Activated CD4-positive, alpha-beta T cell treated with anti-CD3 and anti-CD28 coated beads, Interleukin-10, Interleukin-2, amounts not matched to agents 100 ng/mL and 50 ng/mL, durations not matched to agents 16 hours and 8 hours (primary cell): ENCODE measurements around the gene REL.
"Not testable (repeated sequence)": the region's sequence is repeated elsewhere in the genome, so short reads cannot be mapped to it uniquely, and the experiment has no call there.

Experiments used
- DNase-seq: peaks from one replicate; pipeline ENCODE4 v3.0.0-alpha.2; 2020

The REL gene

GRCh38 chr2:60868589-60869273 is 12.6 kb upstream of the REL start:
- DNase-seq = no peak

- peak; percentile 59 for DNase-seq
These were observed 8.9 kb upstream of the REL start for GRCh38 chr2:60872510-60872928.

GRCh38 chr2:60873381-60873780 is 8.0 kb upstream of the REL start:
- peak; percentile 23 for DNase-seq

- DNase-seq = no peak
These were observed 5.9 kb upstream of the REL start for GRCh38 chr2:60875520-60875919.

DNA sequence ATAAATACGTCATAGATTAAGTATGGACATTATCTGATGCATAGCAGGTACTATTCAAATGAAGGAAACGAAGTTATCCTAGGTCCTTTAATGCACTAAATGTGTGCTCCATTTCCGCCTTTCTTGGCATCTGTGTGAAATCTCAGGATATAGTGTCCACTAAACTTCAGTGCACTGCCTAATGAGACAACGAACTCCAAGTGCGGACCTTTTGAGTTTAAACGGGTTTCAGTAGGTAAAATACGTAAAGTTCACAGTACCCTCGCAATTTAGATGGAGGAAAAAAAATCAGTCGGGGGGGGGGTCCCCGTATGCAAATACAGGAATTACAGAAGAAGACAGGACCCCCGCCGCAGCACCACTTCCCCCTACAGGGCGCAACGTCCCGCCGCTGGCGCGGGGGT is 729 bp upstream of the REL start:
- DNase-seq = no peak

GRCh38 chr2:60882971-60883753 is 1.8 kb downstream of the REL start:
- DNase-seq = peak; percentile 52

DNA sequence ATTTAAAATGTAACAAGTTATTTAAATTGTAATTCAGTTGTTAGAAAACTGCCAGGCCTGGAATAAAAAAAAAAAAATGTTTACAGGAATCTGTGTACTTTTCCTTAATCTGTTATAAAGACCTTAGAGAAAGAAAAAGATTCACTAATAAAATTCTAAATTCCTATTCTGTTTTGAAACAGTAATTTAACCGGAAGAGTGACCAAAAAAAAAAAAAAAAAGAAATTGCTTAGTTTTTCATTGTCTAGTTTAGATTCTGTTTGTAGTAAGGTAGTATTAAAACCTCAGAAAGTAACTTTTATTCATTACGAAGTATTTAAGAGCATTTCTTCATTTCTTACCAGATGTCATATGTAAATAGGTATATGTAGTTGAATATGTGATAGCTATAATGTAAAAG is 2.5 kb downstream of the REL start:
- DNase-seq = no peak

DNA sequence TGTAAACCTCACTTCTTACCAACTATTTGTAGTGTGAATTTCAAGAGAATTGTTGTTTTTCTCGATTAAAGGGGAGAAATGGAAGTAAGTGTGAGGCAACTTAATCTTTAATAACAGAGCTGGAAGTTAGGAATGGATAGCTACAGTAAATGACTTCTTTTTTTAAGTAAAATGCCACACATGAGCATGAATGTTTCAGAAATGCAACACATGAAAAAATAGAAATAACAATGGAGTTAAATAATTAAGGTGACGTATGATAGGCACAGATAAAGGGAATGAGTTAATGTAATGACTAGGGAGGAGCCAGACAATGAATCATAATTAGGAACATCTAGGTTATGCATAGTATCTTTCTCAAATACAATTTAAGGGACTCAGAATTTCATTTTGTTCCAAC is 3.4 kb downstream of the REL start:
- peak; percentile 8 for DNase-seq

DNA sequence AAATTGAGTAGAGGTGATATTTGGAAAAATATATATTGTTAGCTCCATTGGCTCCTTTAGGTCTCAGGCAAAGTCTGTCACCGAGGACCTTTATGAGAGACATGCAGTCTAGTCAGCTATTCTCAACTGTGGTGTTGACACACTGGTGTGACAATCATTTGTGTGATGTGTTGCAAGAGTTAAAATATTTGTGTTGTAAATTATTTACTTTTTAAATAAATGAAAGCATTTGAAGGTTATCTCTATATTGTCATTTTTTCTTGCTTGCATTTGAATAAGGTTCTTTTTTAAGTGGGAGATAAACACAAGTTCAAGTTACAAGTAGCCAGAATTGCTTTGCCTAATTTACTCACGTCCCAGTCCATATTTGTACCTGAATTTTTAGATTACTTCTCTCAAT is 4.3 kb downstream of the REL start:
- peak; percentile 29 for DNase-seq

DNA sequence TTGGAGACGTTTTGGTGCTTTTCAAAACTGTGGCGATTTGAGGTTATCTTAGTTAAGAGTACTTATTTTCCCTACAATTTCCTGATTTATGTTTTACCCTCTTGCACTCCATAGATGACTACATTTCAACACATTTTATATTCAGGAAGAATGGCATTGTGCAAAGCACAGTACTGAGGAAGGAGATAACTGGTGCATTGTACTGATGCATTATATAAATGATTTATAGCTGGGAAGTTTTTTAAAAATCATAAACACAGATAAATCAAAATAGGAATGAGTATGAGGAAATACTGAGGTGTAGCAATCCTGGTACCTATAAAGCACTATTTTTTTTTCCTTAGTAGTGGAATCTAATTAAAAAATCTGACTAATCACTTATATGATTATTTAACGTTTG is 5.6 kb downstream of the REL start:
- DNase-seq = no peak

DNA sequence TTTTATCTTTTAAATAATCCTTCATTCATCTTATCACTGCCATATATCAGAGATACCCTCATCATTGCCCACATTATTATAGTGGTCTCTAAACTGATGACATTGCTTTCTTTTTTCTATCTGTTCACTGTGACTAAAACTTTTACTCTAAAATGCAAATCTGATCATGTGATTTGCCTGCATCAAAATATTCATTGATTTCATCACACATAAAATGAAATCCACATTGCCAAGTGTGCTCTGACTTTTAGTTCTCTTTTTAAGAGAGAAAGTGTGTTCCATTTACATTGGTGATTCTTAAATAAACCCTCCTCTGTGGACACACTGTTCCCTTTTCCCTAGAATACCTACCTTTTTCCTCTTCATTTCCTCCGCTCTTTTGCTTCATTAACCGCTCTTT is 7.5 kb downstream of the REL start:
- no peak for DNase-seq

GRCh38 chr2:60889581-60890392 is 8.4 kb downstream of the REL start:
- not testable (repeated sequence) for DNase-seq

DNA sequence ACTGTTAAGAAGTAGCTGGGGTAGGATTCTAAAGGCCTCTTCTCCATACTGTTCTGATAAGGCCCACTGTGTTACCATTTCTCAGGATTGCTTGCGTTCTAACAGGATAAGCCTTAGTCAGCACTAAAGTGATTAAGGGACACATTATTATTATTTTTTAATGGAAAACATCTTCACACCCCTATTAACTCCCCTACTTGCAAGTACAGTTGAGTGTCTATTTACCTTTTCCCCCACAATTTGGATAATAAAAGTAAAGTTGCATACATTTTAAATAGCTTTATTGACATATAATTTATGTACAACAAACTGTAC is 9.0 kb downstream of the REL start:
- no peak for DNase-seq

DNA sequence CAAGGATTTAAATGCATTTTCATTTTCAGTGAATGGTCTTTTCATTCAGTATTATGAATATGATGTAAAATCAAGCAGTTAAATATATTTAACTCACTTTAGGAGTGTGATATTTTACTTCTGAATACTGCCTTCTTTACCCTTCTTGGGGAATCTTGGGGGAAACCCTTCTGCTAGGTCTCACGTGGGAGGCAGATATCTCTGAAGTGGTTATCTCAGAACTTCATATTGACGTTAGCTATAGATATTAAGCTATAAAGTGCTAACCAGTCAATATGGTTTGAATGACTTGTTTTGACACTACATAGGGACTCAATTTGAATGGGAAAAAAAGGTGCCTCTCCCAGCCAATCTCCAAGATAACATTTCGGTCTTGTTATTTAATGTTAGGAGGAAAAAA is 9.8 kb downstream of the REL start:
- no peak for DNase-seq

GRCh38 chr2:60898567-60898966 is 17.2 kb downstream of the REL start:
- DNase-seq = no peak

- DNase-seq = peak; percentile 38
These were observed 18.0 kb downstream of the REL start for GRCh38 chr2:60899230-60899891.

GRCh38 chr2:60899892-60900249 is 18.5 kb downstream of the REL start:
- no peak for DNase-seq

GRCh38 chr2:60901296-60901695 is 19.9 kb downstream of the REL start:
- DNase-seq = not testable (repeated sequence)

- not testable (repeated sequence) for DNase-seq
These were observed 24.5 kb downstream of the REL start for GRCh38 chr2:60905867-60906266.

DNA sequence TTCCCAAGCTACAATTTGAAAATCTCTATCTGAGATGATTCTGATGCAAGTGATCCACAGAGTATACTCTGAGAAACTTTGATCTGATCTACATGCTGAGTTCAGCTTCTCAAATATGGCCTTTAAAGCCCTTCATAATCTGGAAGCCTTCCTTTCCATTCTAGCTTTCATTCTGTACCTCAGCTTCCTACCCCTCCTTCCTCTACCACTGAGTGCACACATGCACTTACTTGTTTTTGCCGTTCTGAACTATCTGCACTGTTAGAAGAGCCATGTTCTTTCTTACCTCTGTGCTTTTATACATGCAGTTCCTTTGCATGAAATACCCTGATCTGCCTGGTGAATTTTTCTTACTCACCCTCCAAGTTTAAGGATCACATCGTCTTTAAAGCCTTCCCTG is 25.0 kb downstream of the REL start:
- DNase-seq = no peak

- no peak for DNase-seq
These were observed 26.0 kb downstream of the REL start for GRCh38 chr2:60907329-60907728.

DNA sequence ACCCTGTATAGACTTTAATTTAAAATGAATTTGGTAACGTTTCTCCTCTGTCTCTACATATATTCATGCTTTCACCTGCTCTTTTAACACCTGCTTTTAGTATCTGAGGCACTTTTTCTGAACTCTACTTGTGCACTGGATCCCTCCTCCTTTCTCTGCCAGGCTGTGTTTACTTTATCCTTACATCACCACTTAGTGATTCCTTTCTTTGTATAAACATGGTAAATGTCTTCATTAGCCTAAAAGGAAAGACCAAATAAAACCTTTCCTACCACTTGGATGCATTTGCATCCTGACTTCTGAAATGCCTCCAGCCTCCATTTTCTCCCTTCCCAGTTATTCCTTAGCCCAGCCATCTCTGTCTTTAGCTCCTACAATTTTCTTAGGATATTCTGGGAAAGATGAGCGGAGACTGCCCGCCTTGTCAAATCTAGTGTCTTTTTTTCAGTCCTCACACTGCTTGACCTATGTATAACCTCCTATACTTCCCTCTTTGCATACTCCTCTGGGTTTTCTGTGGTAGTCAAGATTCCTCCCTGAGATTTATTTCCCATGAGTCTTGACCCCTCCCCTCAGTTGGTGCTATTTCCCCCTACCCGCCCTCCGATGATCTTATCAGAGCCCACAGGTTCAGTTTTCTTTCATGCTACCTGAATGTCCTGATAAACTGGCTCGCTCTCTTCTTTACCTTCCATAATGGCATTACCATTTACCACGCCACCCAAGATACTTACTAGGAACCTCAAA is 44.8 kb downstream of the REL start:
- no peak for DNase-seq
